Measurements from ENCODE around the gene AQP9. TPM values are rescaled to one million over a fixed set of nuclear protein-coding genes. Genes with fewer than 3 reads are reported as not detected.
A peak's percentile ranks its signal among the peaks of the same experiment; 100 is the strongest.

AQP9 gene
- total RNA-seq, 1 donor from 2014 or later, result 60.3 TPM

- no peaks in the 10 kb centered on the region for H3K36me3 ChIP-seq
- no peak for DNase-seq
- intact Hi-C loops (cut with DNase I), result no loop called here
- H3K9me3 ChIP-seq, result no peaks in the 10 kb centered on the region
- H3K27me3 ChIP-seq (ENCODE audit: low read depth), result no peaks in the 10 kb centered on the region
- ATAC-seq, result no peak
- H3K27ac ChIP-seq, result no peak overlapping the region
- H3K4me1 ChIP-seq, result no peaks in the 10 kb centered on the region
- H3K4me3 ChIP-seq, result no peak overlapping the region
- TF ChIP-seq CTCF (IDR thresholded peaks at IDR 0.05), result no peak
These were observed 40.5 kb downstream of the AQP9 start for GRCh38 chr15:58178668-58179067.

- TF ChIP-seq CTCF (IDR thresholded peaks at IDR 0.05), result no peak
- Histone ChIP-seq H3K9me3 (no peaks in the 10 kb centered on the region), H3K27me3 (ENCODE audit: low read depth) (no peaks in the 10 kb centered on the region), H3K36me3 (no peaks in the 10 kb centered on the region), H3K27ac (no peak overlapping the region), H3K4me3 (no peak overlapping the region), H3K4me1 (no peaks in the 10 kb centered on the region)
- DNase-seq (no peak), ATAC-seq (no peak)
- intact Hi-C loops (cut with DNase I), result no loop called here
These were observed 41.0 kb downstream of the AQP9 start for GRCh38 chr15:58179206-58179605.

GRCh38 chr15:58179741-58180381 lies 41.7 kb downstream of the AQP9 start:
- ATAC-seq, result no peak
- intact Hi-C loops (cut with DNase I), result no loop called here
- Histone ChIP-seq H3K9me3 (no peaks in the 10 kb centered on the region), H3K36me3 (no peaks in the 10 kb centered on the region), H3K4me3 (no peak overlapping the region), H3K4me1 (no peaks in the 10 kb centered on the region), H3K27ac (no peak overlapping the region), H3K27me3 (ENCODE audit: low read depth) (no peaks in the 10 kb centered on the region)
- no peak for TF ChIP-seq CTCF (IDR thresholded peaks at IDR 0.05)
- DNase-seq, result no peak

GRCh38 chr15:58182460-58183163 lies 44.4 kb downstream of the AQP9 start:
- peak; percentile 73 to 81 for ATAC-seq
- intact Hi-C loops (cut with DNase I), result no loop called here

GRCh38 chr15:58185439-58185838 lies 47.3 kb downstream of the AQP9 start:
- Histone ChIP-seq H3K4me1 (no peaks in the 10 kb centered on the region), H3K27me3 (ENCODE audit: low read depth) (peaks cover 2% of the 10 kb centered on the region), H3K4me3 (no peak overlapping the region), H3K9me3 (no peaks in the 10 kb centered on the region), H3K27ac (no peak overlapping the region), H3K36me3 (no peaks in the 10 kb centered on the region)
- intact Hi-C loops (cut with DNase I), result no loop called here
- DNase-seq (no peak), ATAC-seq (no peak)
- no peak for TF ChIP-seq CTCF (IDR thresholded peaks at IDR 0.05)

More at GRCh38 chr15:58182460-58183163, 44.4 kb downstream of the AQP9 start:
- Histone ChIP-seq H3K9me3 (no peaks in the 10 kb centered on the region), H3K36me3 (no peaks in the 10 kb centered on the region), H3K27me3 (ENCODE audit: low read depth) (no peaks in the 10 kb centered on the region), H3K4me3 (no peak overlapping the region), H3K27ac (no peak overlapping the region), H3K4me1 (no peaks in the 10 kb centered on the region)
- DNase-seq, result no peak
- peak; percentile 72 for TF ChIP-seq CTCF (IDR thresholded peaks at IDR 0.05)
